ENCODE measurements around the gene TLR3.
A peak's percentile ranks its signal among the peaks of the same experiment; 100 is the strongest.
"Not testable (repeated sequence)": the region's sequence is repeated elsewhere in the genome, so short reads cannot be mapped to it uniquely, and the experiment has no call there.

The TLR3 gene

DNA sequence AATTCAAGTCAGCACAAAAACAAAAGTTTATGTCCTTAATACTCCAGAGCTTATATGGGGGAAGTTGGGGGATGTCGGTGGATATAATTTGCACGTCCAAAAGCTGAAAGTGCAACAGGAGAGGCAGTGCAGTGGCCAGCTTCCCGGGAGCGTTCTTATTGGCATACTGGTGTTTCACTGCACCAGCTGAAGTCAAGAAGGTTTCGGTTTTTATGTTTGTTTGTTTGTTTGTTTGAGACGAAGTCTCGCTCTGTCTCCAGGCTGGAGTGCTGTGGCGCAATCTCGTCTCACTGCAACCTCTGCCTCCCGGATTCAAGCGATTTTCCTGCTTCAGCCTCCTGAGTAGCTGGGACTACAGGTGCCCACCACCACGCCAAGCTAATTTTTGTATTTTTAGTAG, 28.6 kb upstream of the TLR3 start:
- H3K27ac ChIP-seq: no peak overlapping the region
- DNase-seq (ENCODE audit: low read depth, low spot score): no peak

DNA sequence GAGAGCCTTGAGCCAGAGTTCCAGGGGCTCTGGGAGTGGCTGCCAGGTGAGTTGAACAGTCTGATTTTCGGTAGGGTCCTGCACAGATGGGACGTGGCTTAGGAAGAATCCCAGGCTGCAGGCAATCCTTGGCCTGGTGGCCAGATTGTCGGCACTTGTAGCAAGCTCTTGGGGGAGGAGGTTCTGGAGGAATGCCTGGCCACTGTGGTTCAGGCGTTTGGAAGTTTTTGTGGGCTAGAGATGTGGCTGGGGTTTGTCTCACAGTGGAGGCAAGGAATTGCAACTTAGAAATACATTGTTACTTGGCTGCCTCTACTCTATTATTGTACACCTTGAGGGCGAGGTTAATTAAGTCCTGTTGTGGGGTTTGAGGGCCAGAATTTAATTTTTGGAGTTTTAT, 21.5 kb upstream of the TLR3 start:
- DNase-seq (ENCODE audit: low read depth, low spot score); H3K27ac ChIP-seq: not testable (repeated sequence)

- not testable (repeated sequence) for H3K27ac ChIP-seq; DNase-seq (ENCODE audit: low read depth, low spot score)
These were observed 18.8 kb upstream of the TLR3 start for GRCh38 chr4:186050135-186050534.

DNA sequence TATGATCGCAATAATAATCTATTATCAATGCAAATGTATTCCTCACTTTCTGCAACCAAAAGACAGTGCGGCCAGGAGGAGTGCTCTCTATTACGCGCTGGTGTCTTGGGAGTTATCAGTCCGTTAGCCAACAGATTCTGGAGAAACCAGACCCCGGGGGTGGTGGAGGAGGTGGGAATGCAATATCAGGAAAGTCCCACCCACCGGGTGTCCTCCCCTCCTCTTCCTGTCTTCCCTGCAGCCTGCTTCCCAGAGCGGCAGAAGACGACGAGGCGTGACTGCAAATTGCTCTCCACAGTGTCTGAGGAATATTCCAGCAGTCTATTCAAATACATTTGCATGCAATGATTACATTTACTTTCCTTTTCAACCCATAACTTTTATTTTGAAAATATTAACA, 17.9 kb upstream of the TLR3 start:
- no peak overlapping the region for H3K27ac ChIP-seq
- DNase-seq (ENCODE audit: low read depth, low spot score): no peak

DNA sequence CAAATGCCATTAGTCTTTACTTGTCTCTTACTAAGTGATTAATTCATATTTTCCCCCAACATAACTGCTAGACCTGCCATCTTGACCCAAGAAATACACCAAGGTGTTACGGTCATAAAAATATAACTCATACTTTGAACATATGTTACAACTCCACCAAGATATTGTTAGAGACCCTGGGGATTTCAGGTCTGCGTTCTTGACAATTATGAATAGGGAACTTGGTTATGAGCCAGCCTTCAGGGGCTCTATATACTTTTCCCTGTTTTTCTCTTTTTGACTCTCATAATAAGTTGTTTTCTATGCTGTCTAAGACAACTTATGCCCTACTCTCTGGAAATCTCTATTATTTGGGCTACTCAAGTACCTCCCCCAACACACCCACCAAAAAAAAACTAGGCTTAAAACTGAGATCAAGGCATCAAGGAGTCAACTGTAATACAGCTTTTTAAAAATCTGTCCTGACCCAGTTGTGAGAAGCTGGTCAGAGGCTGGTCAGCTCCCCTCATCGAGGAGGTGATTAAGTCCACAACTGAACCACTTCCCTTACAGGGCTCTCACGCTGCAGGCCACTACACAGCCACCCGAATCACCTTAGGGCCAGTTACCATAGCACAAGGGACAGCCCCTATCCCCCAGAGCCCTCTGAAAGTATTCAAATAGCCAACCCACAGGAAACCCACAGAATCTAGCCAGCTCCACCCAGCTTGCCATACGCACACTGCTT, 10.5 kb upstream of the TLR3 start:
- no peak overlapping the region for H3K27ac ChIP-seq
- DNase-seq (ENCODE audit: low read depth, low spot score): no peak

DNA sequence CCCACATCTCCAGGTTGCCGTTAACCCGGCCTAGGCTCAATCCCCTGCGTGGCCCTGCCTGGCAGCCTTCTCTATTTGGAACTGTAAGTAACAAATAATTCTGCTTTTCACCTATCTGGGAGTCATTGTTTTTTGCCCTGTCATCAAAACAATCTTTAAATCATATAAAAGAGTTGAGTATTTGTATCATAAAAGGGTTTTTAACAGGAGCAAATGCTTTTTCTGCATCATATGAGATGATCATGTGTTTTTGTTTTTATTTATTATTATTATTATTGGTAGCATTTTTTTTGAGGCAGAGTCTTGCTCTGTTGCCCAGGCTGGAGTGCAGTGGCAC, 10.0 kb upstream of the TLR3 start:
- no peak overlapping the region for H3K27ac ChIP-seq
- no peak for DNase-seq (ENCODE audit: low read depth, low spot score)

DNA sequence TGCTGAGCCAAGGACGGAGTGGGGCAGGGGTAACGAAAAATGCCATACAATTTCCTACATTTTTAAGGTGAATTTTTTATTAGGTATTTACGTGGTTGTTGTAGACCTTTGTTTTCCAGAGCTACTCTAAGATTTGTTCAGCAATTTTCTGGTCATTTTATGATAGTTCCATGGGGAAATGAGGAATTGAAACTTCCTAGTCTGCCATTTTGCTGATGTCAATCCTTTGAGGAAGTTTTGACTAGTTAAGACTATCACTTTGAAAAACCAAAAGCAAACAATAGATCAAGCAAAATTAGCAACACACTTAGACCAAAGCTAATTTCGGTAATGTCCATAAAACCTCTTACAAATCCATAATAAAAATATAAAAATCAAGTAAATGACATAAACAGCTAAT, 7.0 kb upstream of the TLR3 start:
- H3K27ac ChIP-seq: no peak overlapping the region
- no peak for DNase-seq (ENCODE audit: low read depth, low spot score)

DNA sequence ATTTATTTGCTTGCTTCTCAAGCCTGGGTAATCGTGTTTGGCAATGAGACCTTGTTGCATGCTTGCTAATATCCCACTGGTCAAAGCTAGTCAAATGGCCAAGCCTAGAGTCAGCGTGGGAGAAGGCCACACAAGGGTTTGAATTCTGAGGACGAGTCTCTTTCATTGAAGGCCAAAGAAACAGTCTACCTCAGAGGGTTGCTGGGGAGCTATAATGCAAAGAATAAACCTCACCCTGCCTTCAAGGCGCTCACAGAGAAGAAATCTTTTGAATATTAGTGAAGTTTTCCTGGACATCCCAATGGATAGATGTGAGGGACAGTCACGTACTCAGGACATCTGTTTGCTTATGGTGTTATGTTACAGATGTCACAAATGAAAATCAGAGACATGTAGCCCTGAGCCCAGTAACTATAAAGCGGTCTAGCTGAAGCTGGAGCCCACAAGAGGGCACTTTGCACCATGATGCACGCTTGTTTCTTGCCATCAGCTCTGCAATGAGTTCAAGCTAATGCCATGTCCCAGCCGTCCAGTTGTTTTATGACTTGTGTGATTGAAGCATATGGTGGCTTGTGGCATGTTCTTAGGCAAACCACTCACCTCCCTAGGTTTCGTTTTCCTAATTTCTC, 1.1 kb upstream of the TLR3 start:
- DNase-seq (ENCODE audit: low read depth, low spot score): peak; percentile 14
- no peak overlapping the region for H3K27ac ChIP-seq

GRCh38 chr4:186069729-186070128, 773 bp downstream of the TLR3 start:
- no peak for DNase-seq (ENCODE audit: low read depth, low spot score)
- H3K27ac ChIP-seq: no peak overlapping the region

DNA sequence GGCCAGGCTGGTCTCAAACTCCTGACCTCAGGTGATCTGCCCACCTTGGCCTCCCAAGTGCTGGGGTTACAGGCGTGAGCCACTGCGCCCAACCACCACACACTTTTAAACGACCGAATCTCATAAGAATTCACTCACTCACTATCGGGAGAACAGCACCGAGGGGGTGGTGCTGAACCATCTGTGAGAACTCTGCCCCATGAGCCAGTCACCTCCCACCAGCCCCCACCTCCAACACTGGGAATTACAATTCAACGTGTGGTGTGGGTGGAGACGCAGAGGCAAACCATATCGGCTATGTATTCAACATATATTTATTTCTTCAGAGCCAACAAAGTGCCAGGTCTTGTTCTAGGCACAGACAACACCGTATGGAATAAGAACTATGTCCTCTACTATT, 3.6 kb downstream of the TLR3 start:
- H3K27ac ChIP-seq: no peak overlapping the region
- no peak for DNase-seq (ENCODE audit: low read depth, low spot score)

- H3K27ac ChIP-seq: no peak overlapping the region
- no peak for DNase-seq (ENCODE audit: low read depth, low spot score)
These were observed 5.2 kb downstream of the TLR3 start for GRCh38 chr4:186074189-186074588.

- H3K27ac ChIP-seq: no peak overlapping the region
- DNase-seq (ENCODE audit: low read depth, low spot score): no peak
These were observed 10.2 kb downstream of the TLR3 start for GRCh38 chr4:186078981-186079638.

DNA sequence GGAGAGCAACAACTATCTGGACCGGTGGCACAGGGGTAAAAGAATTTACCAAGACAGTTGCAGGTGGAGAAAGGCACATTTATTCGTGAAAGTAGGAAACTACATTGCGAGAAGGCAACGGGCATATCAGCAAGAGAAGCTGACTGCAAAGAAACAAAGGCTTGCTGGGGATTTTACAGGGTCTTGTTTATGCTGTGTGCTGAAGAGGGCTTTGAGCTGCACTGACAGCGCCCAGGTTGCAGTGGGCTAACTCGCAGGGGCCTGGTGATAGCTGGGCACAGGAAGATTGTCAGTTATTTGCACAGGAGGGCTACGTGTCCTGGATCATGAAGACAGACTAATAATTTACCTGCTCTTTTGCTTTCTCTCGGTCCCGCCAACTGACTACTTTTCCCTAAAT, 10.7 kb downstream of the TLR3 start:
- no peak overlapping the region for H3K27ac ChIP-seq
- no peak for DNase-seq (ENCODE audit: low read depth, low spot score)

DNA sequence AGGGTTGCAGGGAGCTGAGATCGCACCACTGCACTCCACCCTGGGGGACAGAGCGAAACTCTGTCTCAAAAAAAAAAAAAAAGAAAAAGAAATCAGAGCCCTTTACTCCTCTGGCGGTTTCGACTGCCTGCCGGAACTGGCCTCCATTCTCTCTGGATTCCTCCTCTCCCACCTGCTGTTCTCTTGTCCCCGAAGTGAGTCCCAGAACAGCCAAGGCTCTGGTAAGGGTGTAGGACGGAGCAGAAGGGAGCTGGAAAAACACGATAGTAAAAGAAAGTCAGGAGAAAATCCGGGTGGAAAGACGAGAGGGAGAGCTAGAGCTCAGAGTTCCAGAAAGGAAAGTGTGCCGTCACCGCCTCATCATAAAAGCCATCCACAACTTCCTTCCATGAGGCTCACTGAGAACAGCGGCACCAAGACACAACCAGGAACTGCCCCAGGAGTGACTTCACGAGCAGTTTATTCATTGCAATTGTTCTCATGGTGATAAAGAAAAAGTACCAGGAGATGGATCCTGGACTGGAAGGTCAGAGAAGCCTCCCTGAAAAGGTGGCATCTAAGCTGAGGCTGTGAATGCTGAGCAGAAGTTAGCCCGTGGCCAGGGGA, 12.3 kb downstream of the TLR3 start:
- DNase-seq (ENCODE audit: low read depth, low spot score): no peak
- no peak overlapping the region for H3K27ac ChIP-seq

DNA sequence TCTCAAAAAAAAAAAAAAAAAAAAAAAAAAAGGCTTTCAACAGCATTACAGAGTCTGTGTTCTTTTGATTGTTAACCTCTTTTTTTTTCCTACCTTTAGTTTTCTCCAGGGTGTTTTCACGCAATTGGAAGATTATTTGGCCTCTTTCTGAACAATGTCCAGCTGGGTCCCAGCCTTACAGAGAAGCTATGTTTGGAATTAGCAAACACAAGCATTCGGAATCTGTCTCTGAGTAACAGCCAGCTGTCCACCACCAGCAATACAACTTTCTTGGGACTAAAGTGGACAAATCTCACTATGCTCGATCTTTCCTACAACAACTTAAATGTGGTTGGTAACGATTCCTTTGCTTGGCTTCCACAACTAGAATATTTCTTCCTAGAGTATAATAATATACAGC, 13.3 kb downstream of the TLR3 start:
- no peak for DNase-seq (ENCODE audit: low read depth, low spot score)

GRCh38 chr4:186088523-186088922, 19.6 kb downstream of the TLR3 start:
- no peak overlapping the region for H3K27ac ChIP-seq
- DNase-seq (ENCODE audit: low read depth, low spot score): no peak

More for the DNA sequence above, 13.3 kb downstream of the TLR3 start:
- H3K27ac ChIP-seq: no peak overlapping the region

DNA sequence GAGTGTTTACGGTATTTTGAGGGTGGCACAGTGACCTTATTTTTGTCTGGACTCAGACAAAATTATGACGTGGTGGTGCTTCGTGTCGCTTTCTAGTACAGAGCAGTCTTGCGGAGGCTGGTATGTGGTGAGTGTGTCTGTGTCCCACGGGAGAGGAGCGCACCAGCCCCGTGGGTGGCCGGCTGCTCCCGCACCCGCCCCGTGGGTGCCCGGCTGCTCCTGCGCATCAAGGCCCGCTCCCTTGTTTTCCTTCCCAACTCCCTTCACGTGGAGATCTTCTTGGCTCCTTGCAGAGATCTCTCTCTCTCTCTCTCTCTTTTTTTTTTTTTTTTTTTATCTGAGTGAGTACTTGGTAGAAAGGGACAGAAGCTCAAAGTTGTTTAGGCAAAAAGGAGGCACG, 23.3 kb downstream of the TLR3 start:
- no peak overlapping the region for H3K27ac ChIP-seq
- DNase-seq (ENCODE audit: low read depth, low spot score): no peak

DNA sequence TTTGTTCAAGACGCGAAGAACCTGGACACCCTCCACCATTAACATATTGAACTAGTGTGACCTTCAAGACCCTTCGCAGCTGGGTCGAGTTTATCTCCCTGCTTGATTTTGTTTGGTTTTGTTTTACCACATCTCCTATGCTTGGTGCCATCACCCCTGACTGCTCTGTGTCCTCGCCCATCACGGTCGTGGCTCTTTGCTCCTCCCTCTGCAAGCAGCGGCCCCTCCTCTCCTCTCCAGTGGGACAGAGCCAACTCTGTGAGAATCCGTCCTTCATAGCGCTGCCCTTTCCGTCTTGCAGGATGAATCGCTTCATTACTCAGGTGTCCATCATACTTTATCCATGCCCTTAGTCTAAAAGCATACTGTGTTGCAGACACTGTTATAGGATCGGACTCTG, 26.4 kb downstream of the TLR3 start:
- no peak for DNase-seq (ENCODE audit: low read depth, low spot score)

DNA sequence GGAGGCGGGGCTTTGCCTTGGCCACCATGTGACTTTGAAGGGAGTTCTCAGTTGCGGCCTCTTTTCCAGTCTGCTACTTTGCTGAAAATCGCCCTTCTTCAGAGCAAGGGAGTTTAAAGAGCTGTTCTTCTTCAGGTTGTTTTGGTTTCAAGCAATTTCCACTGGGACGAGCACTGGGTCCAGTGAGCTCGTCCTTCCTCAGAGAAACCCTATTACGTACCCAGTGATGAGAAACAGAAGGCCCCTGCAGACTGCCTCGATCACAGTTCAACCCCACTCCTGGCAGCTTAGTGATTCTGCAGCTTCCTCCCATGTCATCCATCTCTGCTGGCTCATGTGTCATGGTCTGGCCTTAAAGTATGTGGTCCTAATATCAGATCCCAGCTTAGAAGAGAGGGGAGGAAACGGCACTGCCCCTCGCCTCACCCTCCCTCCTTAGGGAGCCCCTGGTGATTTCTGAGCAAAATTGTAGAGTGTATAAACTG, 27.8 kb downstream of the TLR3 start:
- H3K27ac ChIP-seq: no peak overlapping the region
- no peak for DNase-seq (ENCODE audit: low read depth, low spot score)

More for the DNA sequence above, 26.4 kb downstream of the TLR3 start:
- H3K27ac ChIP-seq: no peak overlapping the region

DNA sequence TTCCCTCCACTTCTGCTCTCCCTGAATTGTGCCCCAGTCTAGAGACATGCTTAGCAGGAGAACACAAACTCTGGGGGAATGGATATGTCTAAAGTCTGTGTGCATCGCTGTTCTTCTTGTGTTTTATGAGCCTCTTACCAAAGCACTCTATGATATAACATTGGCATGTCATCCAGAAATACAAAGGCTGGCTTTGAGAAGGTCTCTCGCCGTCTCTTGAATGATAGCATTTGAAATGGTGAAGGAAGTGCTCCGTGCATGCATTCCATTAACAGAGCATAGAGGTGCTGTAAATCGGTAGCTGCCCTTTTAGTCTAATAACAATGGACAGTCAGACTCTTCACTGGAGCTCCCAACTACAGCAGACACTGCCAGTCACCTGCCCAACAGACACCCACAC, 28.4 kb downstream of the TLR3 start:
- DNase-seq (ENCODE audit: low read depth, low spot score): no peak
- H3K27ac ChIP-seq: no peak overlapping the region

- H3K27ac ChIP-seq: no peak overlapping the region
- no peak for DNase-seq (ENCODE audit: low read depth, low spot score)
These were observed 34.0 kb downstream of the TLR3 start for GRCh38 chr4:186102931-186103330.

Measured in epithelial cell of prostate (primary cell).